Islet precursor cell (in vitro differentiated cells): Measurements from ENCODE around the gene SCRG1.

Source experiments
- DNase-seq: peaks from one replicate; pipeline ENCODE4 v3.0.0-alpha.2; 2018

SCRG1 gene

GRCh38 chr4:173357939-173358338, 41.0 kb downstream of the SCRG1 start:
- DNase-seq = no peak

GRCh38 chr4:173347467-173347866, 51.4 kb downstream of the SCRG1 start:
- no peak for DNase-seq

- DNase-seq = peak; percentile 74
These were observed 52.8 kb downstream of the SCRG1 start for GRCh38 chr4:173346074-173346473.

GRCh38 chr4:173345648-173346047, 53.3 kb downstream of the SCRG1 start:
- DNase-seq = no peak

- DNase-seq = peak; percentile 59
These were observed 55.0 kb downstream of the SCRG1 start for GRCh38 chr4:173343832-173344397.

- DNase-seq = no peak
These were observed 61.5 kb downstream of the SCRG1 start for GRCh38 chr4:173337463-173337862.

GRCh38 chr4:173334891-173335752, 63.8 kb downstream of the SCRG1 start:
- DNase-seq = peak; percentile 95
